AG09319 (cell line): Measurements from ENCODE around the gene SRSF2.

ENCODE experiments used
- DNase-seq: peaks from one replicate; pipeline ENCODE4 v3.0.0-alpha.2; 2010; ENCODE audit warnings: low read depth; ENCODE audit errors: extremely low read depth
- CTCF ChIP-seq: IDR thresholded peaks from 2 replicates; pipeline ENCODE4 v1.5.1; 2011; ENCODE audit warnings: low read depth, mild to moderate bottlenecking, inconsistent platforms, low read length, moderate library complexity

SRSF2 gene

DNA sequence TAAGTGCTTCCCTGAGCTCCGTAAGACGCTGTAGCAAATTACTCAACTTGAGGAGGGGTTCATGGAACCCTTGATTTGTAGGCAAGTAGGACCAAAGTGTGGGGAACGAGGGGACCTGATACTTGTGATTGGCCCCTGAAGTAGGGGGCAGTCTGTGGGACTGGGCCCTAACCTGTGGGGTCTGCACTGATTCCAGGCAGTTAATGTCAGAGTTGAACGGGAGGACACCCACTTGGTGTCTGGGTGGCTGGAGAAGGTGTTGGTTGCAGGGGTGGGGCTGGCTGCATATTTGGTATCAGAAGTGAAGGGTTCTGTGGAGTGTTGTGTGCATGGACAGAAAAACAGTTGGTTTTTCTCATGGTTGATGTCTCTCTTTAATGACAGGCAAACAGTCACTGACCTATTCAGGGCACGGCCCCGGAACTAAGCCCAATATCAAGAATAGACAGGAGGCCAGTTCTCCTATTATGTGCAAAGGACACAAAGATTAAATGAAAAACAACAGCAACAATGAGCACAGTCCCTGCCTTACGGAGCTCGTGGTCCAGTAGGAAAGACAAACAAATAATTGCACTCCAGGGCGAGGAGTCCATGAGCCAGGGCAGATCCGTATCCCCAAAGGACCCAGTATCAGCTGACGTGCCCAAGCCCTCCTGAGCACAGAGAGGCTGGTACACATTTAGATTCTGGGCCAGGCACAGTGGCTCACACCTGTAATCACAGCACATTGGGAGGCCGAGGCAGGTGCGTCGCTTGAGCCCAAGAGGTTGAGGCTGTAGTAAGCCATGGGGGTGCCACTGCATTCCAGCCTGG lies 45.5 kb downstream of the SRSF2 start:
- no peak for DNase-seq
- no peak for TF ChIP-seq CTCF

- TF ChIP-seq CTCF = no peak
- DNase-seq = no peak
Observed at GRCh38 chr17:76690596-76691280, 46.4 kb downstream of the SRSF2 start.

DNA sequence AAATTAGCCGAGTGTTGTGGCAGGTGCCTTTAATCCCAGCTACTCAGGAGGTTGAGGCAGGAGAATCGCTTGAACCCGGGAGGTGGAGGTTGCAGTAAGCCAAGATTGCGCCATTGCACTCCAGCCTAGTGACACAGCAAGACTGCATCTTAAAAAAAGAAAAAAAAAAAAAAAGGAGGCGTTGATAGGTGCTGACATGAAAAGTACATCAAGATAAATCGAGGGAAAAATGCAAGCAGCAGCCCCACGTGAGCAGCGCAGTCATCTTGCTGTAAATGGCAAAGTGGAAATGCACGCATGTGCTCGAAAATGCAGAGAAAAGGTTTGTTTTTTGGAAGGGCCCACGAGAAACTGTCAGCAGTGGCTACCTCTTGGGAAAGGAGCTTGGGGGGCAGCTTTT lies 47.3 kb downstream of the SRSF2 start:
- TF ChIP-seq CTCF = no peak
- DNase-seq = no peak

DNA sequence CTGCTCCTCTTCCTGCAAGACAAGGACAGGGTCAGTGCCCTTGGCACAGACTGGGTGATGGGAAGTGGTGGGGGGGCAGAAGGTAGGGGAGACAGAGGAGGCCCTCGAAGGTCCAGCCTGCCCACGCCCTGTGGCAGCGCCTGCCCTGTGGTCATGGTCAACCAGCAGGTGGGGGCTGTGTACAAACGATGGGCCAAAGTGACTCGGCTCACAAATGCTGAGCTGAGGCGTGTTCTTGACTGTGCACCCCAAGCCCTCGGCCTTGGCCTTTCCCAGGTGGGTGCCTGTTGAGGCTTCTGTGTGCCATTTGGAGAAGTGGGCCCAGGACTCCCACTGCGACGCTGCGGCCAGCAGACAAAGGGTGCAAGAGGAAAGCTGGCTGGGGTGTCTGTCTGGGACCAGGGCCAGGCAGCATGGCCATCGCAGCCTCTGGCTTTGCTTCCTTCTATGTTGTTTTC lies 48.9 kb downstream of the SRSF2 start:
- no peak for TF ChIP-seq CTCF
- no peak for DNase-seq

DNA sequence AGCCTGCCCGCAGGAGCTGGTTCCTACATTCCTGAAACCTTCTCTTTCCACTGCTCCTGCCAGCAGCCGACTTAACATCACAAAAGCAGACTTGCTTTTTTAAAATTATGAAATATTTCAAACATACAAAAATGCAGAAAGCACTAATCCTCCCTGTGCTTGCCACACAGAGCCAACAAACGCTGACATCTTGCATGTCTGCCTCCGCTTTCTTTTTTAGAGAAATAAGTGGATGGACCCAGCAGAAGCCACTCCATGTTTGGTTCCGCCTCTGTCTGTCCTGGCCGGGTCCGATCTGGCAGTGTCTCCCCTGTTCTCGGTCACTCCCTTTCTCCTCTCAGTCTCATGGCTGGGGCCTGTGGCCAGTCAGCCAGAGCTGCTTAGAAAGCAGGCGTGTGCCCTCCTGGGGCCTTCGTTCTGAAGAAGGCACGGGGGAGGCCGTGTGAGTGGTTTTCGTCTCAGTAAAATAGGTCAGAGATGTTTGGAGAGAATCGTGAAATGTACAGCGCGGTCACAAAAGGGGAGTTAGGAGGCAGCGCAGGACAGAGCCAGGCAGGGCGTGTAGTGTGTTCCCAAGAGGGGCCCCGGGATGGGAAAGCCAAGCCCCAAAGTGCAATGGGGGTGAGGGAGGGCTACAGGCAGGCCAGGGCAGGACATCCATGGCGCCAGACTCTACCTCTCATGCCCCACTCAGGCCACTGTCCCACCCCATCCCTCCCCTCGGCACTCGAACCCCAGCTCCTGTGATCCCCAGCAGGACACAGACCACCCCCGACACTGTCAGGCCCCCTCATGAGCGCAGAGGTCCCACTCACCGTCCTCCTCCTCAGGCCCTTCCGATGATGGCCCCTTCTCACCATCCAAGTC lies 49.6 kb downstream of the SRSF2 start:
- TF ChIP-seq CTCF = no peak
- no peak for DNase-seq

- DNase-seq = no peak
- no peak for TF ChIP-seq CTCF
Observed at GRCh38 chr17:76686538-76687297, 50.4 kb downstream of the SRSF2 start.
